BJ (cell line): ENCODE measurements around the gene GOLPH3. TPM values are rescaled to one million over a fixed set of nuclear protein-coding genes. Genes with fewer than 3 reads are reported as not detected.

ENCODE experiments used
- CTCF ChIA-PET: fragments of 350-600 bp; formaldehyde crosslinking; extraction: SDS; loops from one replicate; lab custom pipeline; 2021; ENCODE audit warnings: antibody characterized with exemption, inconsistent platforms; lab: Yijun Ruan, JAX
- POLR2A ChIA-PET: fragments of 300-600 bp; sonication (Branson Sonifier 250); formaldehyde crosslinking; extraction: SDS; loops from one replicate; lab custom pipeline; 2021; ENCODE audit warnings: antibody characterized with exemption; lab: Charles Lee
- DNase-seq: peaks from one replicate; pipeline ENCODE4 v3.0.0-alpha.2; 2011; ENCODE audit warnings: low read depth
- H3K27me3 ChIP-seq: 2 replicates; pipeline ENCODE4 v1.6.0; 2011; ENCODE audit warnings: low read length; ENCODE audit not compliant: control insufficient read depth, insufficient read depth
- H3K36me3 ChIP-seq: 2 replicates; pipeline ENCODE4 v1.5.1; 2011; ENCODE audit warnings: low read length; ENCODE audit not compliant: control insufficient read depth, insufficient read depth
- H3K4me3 ChIP-seq: 2 replicates; pipeline ENCODE4 v1.5.1; 2011; ENCODE audit warnings: low read depth, mild to moderate bottlenecking, control low read depth, low read length
- CTCF ChIP-seq: IDR thresholded peaks from 2 replicates; pipeline ENCODE4 v1.5.1; 2011; ENCODE audit warnings: low read depth, mild to moderate bottlenecking, control low read depth, inconsistent platforms, low read length, moderate library complexity; ENCODE audit not compliant: insufficient read depth
- polyA plus RNA-seq: library from polyadenylated mRNA; depleted of rRNA; stranded (reverse); fragments of >200 nt; gene quantifications from 2 replicates; pipeline ENCODE4 v1.2.3, GENCODE V29; 2011

Gene GOLPH3
- polyA plus RNA-seq, 1 experiment, result 53.9 TPM

GRCh38 chr5:32170303-32171151 lies 3.6 kb downstream of the GOLPH3 start:
- no peaks in the 10 kb centered on the region for H3K27me3 ChIP-seq
- ChIA-PET POLR2A (interaction anchor here (0.6 to 0.7 kb wide), 3 partner anchors 29 to 105 kb away, joined by 3 to 4 read pairs (median 4); no protein-coding TSS in a partner anchor), CTCF (interaction anchor here (0.6 to 2.4 kb wide), 4 partner anchors 20 to 558 kb away, joined by 3 to 7 read pairs (median 3); no protein-coding TSS in a partner anchor)
- DNase-seq, result peak; percentile 52
- no peak for TF ChIP-seq CTCF
- no peaks in the 10 kb centered on the region for H3K36me3 ChIP-seq
- no peak overlapping the region for H3K4me3 ChIP-seq

GRCh38 chr5:32168460-32169033 lies 5.6 kb downstream of the GOLPH3 start:
- ChIA-PET CTCF (interaction anchor here (0.6 kb wide), 1 partner anchor 54 kb away, joined by 4 read pairs; no protein-coding TSS in a partner anchor), POLR2A (no interaction called here)
- Histone ChIP-seq H3K36me3 (no peaks in the 10 kb centered on the region), H3K4me3 (no peak overlapping the region), H3K27me3 (no peaks in the 10 kb centered on the region)
- no peak for DNase-seq
- TF ChIP-seq CTCF, result no peak

GRCh38 chr5:32165597-32165996 lies 8.5 kb downstream of the GOLPH3 start:
- H3K27me3 ChIP-seq, result no peaks in the 10 kb centered on the region
- H3K36me3 ChIP-seq, result no peaks in the 10 kb centered on the region
- no peak for DNase-seq
- no peak overlapping the region for H3K4me3 ChIP-seq
- ChIA-PET POLR2A (no interaction called here), CTCF (interaction anchor here (2.1 kb wide), 1 partner anchor 60 kb away, joined by 5 read pairs; no protein-coding TSS in a partner anchor)
- TF ChIP-seq CTCF, result no peak

- Histone ChIP-seq H3K36me3 (no peaks in the 10 kb centered on the region), H3K27me3 (no peaks in the 10 kb centered on the region), H3K4me3 (no peak overlapping the region)
- no peak for DNase-seq
- TF ChIP-seq CTCF, result no peak
- CTCF ChIA-PET, result no interaction called here
- POLR2A ChIA-PET, result no interaction called here
Observed at GRCh38 chr5:32163785-32164184, 10.3 kb downstream of the GOLPH3 start.

- no peak for TF ChIP-seq CTCF
- Histone ChIP-seq H3K36me3 (peaks cover 1% of the 10 kb centered on the region; the same call in 1 of the 2 replicates), H3K27me3 (no peaks in the 10 kb centered on the region), H3K4me3 (no peak overlapping the region)
- DNase-seq, result no peak
- POLR2A ChIA-PET, result no interaction called here
- CTCF ChIA-PET, result no interaction called here
Observed at GRCh38 chr5:32163053-32163452, 11.1 kb downstream of the GOLPH3 start.
